GM19043 (cell line): ENCODE results near the gene MTARC2.
"Not testable (repeated sequence)": the region's sequence is repeated elsewhere in the genome, so short reads cannot be mapped to it uniquely, and the experiment has no call there.

Source experiments
- ATAC-seq: cut with Tn5 transposase; IDR thresholded peaks from one replicate; pipeline ENCODE4 v1.9.1; 2021; ENCODE audit warnings: low read depth; ENCODE audit not compliant: unreplicated experiment

The MTARC2 gene

GRCh38 chr1:220748089-220748934, at the start of gene MTARC2:
Gene MTARC2 (plus strand): TSS chr1:220748322. CDS start chr1:220748532, 210 bp downstream.
- peak; percentile 65 for ATAC-seq

GRCh38 chr1:220698607-220699016, 49.5 kb upstream of the MTARC2 start:
- ATAC-seq = no peak

GRCh38 chr1:220699044-220699443, 49.1 kb upstream of the MTARC2 start:
- ATAC-seq = no peak

GRCh38 chr1:220700556-220701179, 47.5 kb upstream of the MTARC2 start:
- no peak for ATAC-seq

GRCh38 chr1:220701974-220702373, 46.1 kb upstream of the MTARC2 start:
- no peak for ATAC-seq

- no peak for ATAC-seq
Measured at GRCh38 chr1:220702733-220703270, 45.3 kb upstream of the MTARC2 start.

- ATAC-seq = no peak
Measured at GRCh38 chr1:220703305-220703704, 44.8 kb upstream of the MTARC2 start.

GRCh38 chr1:220705782-220706181, 42.3 kb upstream of the MTARC2 start:
- no peak for ATAC-seq

GRCh38 chr1:220706480-220706879, 41.6 kb upstream of the MTARC2 start:
- no peak for ATAC-seq

- no peak for ATAC-seq
Measured at GRCh38 chr1:220707160-220707559, 41.0 kb upstream of the MTARC2 start.

- no peak for ATAC-seq
Measured at GRCh38 chr1:220708244-220708643, 39.9 kb upstream of the MTARC2 start.

GRCh38 chr1:220708936-220709801, 39.0 kb upstream of the MTARC2 start:
- ATAC-seq = no peak

- ATAC-seq = no peak
Measured at GRCh38 chr1:220710333-220710732, 37.8 kb upstream of the MTARC2 start.

- peak; percentile 69 for ATAC-seq
Measured at GRCh38 chr1:220711056-220711809, 36.9 kb upstream of the MTARC2 start.

GRCh38 chr1:220715986-220716385, 32.1 kb upstream of the MTARC2 start:
- ATAC-seq = not testable (repeated sequence)

- ATAC-seq = peak; percentile 77
Measured at GRCh38 chr1:220717800-220718640, 30.1 kb upstream of the MTARC2 start.

GRCh38 chr1:220721266-220721665, 26.9 kb upstream of the MTARC2 start:
- not testable (repeated sequence) for ATAC-seq

- ATAC-seq = no peak
Measured at GRCh38 chr1:220726634-220727033, 21.5 kb upstream of the MTARC2 start.

GRCh38 chr1:220727519-220727918, 20.6 kb upstream of the MTARC2 start:
- ATAC-seq = no peak
